ENCODE data around the gene REG4. TPM values are rescaled to one million over a fixed set of nuclear protein-coding genes. Genes with fewer than 3 reads are reported as not detected.

The REG4 gene
- total and polyA plus RNA-seq, 2 of the 13 experiments (the other 11 are each of a cell fraction or from before 2014, with no cell fraction given) = not detected

GRCh38 chr1:119779869-119780356 lies 31.3 kb downstream of the REG4 start (continued):
- 0 out of 2 replicates have a peak, but pooled peaks have one; percentile 17 for TF ChIP-seq HMGXB3 (CRISPR knock-in tag; IDR thresholded peaks at IDR 0.05; ENCODE audit: borderline replicate concordance)
- 0 out of 2 replicates have a peak, but pooled peaks have one; percentile 29 for TF ChIP-seq MLX (CRISPR knock-in tag; IDR thresholded peaks at IDR 0.05)
- no peak for TF ChIP-seq ZNF33A (CRISPR knock-in tag; IDR thresholded peaks at IDR 0.05; ENCODE audit: borderline replicate concordance)
- TF ChIP-seq ZNF180 (CRISPR knock-in tag; IDR thresholded peaks at IDR 0.05; ENCODE audit: borderline replicate concordance, low read depth) = no peak
- peak; percentile 38; the same call in 1 of the 2 replicates for TF ChIP-seq MAX (IDR thresholded peaks at IDR 0.05)
- peak; percentile 58; the same call in 1 of the 2 replicates for TF ChIP-seq SPEN (CRISPR knock-in tag; IDR thresholded peaks at IDR 0.05; ENCODE audit: low read depth)
- no peak for TF ChIP-seq KDM2A (CRISPR knock-in tag; IDR thresholded peaks at IDR 0.05; ENCODE audit: borderline replicate concordance, low read depth)
- 0 out of 4 replicates have a peak, but pooled peaks of 1 of the 2 experiments have one; percentile 23 for TF ChIP-seq EP300 (IDR thresholded peaks at IDR 0.05; ENCODE audit: low read depth in 2 of 2, low read length in 2 of 2)
- TF ChIP-seq EP300 (CRISPR knock-in tag; IDR thresholded peaks at IDR 0.05; ENCODE audit: borderline replicate concordance) = no peak
- no peak for TF ChIP-seq MXI1 (IDR thresholded peaks at IDR 0.05; ENCODE audit: borderline replicate concordance, low read depth, low read length)
- peak; percentile 63 for TF ChIP-seq CEBPG (CRISPR knock-in tag; IDR thresholded peaks at IDR 0.05)
- peak; percentile 27; the same call in 1 of the 2 replicates for TF ChIP-seq PHF21A (CRISPR knock-in tag; IDR thresholded peaks at IDR 0.05)
- no peak for TF ChIP-seq NONO (IDR thresholded peaks at IDR 0.05)
- TF ChIP-seq NONO (CRISPR knock-in tag; conservative IDR thresholded peaks at IDR 0.05) = 0 out of 2 replicates have a peak, but pooled peaks have one; percentile 33
- TF ChIP-seq SALL1 (CRISPR knock-in tag; IDR thresholded peaks at IDR 0.05) = peak; percentile 84
- no peak for TF ChIP-seq ZEB1 (IDR thresholded peaks at IDR 0.05; ENCODE audit: insufficient replicate concordance, low read depth)
- peak; percentile 26; the same call in 1 of the 2 replicates for TF ChIP-seq ZNF605 (CRISPR knock-in tag; IDR thresholded peaks at IDR 0.05)
- TF ChIP-seq ZNF607 (CRISPR knock-in tag; IDR thresholded peaks at IDR 0.05; ENCODE audit: borderline replicate concordance) = no peak
- no peak for TF ChIP-seq KAT7 (CRISPR knock-in tag; IDR thresholded peaks at IDR 0.05; ENCODE audit: borderline replicate concordance)
- TF ChIP-seq FOXP4 (CRISPR knock-in tag; IDR thresholded peaks at IDR 0.05) = peak; percentile 87

Data from HepG2 (cell line).